ENCODE measurements around the gene ATP7A.
"Not testable (repeated sequence)": the region's sequence is repeated elsewhere in the genome, so short reads cannot be mapped to it uniquely, and the experiment has no call there.

Gene ATP7A

GRCh38 chrX:78073147-78074077, 162.9 kb downstream of the ATP7A start:
- H3K4me1 ChIP-seq (ENCODE audit: control insufficient read depth, insufficient read depth, low read length, unreplicated experiment); H2AFZ ChIP-seq (ENCODE audit: low read length, unreplicated experiment); H3K79me2 ChIP-seq (ENCODE audit: control insufficient read depth, insufficient read depth, low read length, unreplicated experiment); H3K27ac ChIP-seq (ENCODE audit: low read depth, low read length); H3K27me3 ChIP-seq (ENCODE audit: insufficient read depth, low read length); H3K4me3 ChIP-seq (ENCODE audit: low read depth, low read length); H3K36me3 ChIP-seq (ENCODE audit: insufficient read depth, low read length): not testable (repeated sequence)

DNA sequence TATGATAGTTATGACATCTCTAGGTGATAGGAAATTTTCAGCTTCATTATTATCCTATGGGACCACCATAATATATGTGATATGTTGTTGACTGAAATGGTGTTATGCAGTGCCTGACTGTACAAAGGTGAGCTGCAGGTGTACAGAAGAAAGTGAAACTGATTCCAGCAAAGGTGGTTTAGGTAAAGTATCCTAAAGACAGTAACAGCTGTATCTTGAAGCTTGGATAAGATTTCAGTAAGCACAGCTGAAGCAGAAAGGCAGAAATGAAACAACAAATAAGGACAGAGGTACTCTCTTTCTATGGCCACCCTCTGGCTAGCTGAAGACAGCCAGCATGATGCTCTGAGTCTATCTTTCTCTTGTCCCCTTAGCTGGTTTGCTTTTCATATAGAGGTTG, 163.6 kb downstream of the ATP7A start:
- Histone ChIP-seq H2AFZ (ENCODE audit: low read length, unreplicated experiment) (no peak overlapping the region), H3K4me3 (ENCODE audit: low read depth, low read length) (no peak overlapping the region), H3K36me3 (ENCODE audit: insufficient read depth, low read length) (no peaks in the 10 kb centered on the region), H3K4me1 (ENCODE audit: control insufficient read depth, insufficient read depth, low read length, unreplicated experiment) (no peaks in the 10 kb centered on the region), H3K27ac (ENCODE audit: low read depth, low read length) (no peak overlapping the region), H3K79me2 (ENCODE audit: control insufficient read depth, insufficient read depth, low read length, unreplicated experiment) (no peaks in the 10 kb centered on the region), H3K27me3 (ENCODE audit: insufficient read depth, low read length) (no peaks in the 10 kb centered on the region)

- Histone ChIP-seq H3K4me1 (ENCODE audit: control insufficient read depth, insufficient read depth, low read length, unreplicated experiment) (no peaks in the 10 kb centered on the region), H3K36me3 (ENCODE audit: insufficient read depth, low read length) (no peaks in the 10 kb centered on the region), H3K27ac (ENCODE audit: low read depth, low read length) (no peak overlapping the region), H3K27me3 (ENCODE audit: insufficient read depth, low read length) (no peaks in the 10 kb centered on the region), H3K79me2 (ENCODE audit: control insufficient read depth, insufficient read depth, low read length, unreplicated experiment) (no peaks in the 10 kb centered on the region), H2AFZ (ENCODE audit: low read length, unreplicated experiment) (no peak overlapping the region), H3K4me3 (ENCODE audit: low read depth, low read length) (no peak overlapping the region)
Measured at GRCh38 chrX:78075787-78076389, 165.4 kb downstream of the ATP7A start.

DNA sequence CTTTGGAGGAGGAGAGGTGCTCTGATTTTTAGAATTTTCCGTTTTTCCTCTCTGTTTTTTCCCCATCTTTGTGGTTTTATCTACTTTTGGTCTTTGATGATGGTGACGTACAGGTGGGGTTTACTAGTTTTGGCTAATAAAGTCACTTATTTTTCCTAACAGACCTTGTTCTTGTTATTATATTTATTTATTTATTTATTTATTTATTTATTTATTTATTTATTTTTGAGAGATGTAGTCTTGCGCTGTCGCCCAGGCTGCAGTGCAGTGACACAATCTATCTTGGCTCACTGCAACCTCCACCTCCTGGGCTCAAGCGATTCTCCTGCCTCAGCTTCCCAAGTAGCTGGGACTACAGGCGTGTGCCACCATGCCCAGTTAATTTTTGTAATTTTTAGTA, 170.9 kb downstream of the ATP7A start:
- H3K4me3 ChIP-seq (ENCODE audit: low read depth, low read length); H3K36me3 ChIP-seq (ENCODE audit: insufficient read depth, low read length); H3K4me1 ChIP-seq (ENCODE audit: control insufficient read depth, insufficient read depth, low read length, unreplicated experiment); H3K27ac ChIP-seq (ENCODE audit: low read depth, low read length); H2AFZ ChIP-seq (ENCODE audit: low read length, unreplicated experiment); H3K79me2 ChIP-seq (ENCODE audit: control insufficient read depth, insufficient read depth, low read length, unreplicated experiment); H3K27me3 ChIP-seq (ENCODE audit: insufficient read depth, low read length): not testable (repeated sequence)

DNA sequence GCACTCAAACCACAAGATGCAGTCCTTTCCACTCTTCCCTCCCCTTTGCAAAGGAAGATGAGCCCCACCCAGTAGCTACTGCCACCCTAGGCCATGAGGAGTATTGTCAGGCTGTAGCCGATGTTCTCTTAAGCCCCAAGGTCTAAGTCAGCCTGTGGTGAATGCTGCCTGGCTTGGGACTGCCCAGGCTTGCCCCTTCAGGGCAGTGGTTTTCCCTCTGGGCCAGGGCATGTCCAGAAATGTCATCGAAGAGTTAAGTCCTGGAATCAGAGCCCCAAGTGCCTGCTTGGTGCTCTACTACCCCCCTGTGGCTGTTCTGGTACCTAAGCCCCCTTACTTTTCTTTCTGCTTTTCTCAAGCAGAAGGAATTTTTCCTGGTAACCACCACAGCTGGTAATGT, 181.8 kb downstream of the ATP7A start:
- Histone ChIP-seq H3K4me1 (ENCODE audit: control insufficient read depth, insufficient read depth, low read length, unreplicated experiment) (no peaks in the 10 kb centered on the region), H3K4me3 (ENCODE audit: low read depth, low read length) (no peak overlapping the region), H3K79me2 (ENCODE audit: control insufficient read depth, insufficient read depth, low read length, unreplicated experiment) (no peaks in the 10 kb centered on the region), H2AFZ (ENCODE audit: low read length, unreplicated experiment) (no peak overlapping the region), H3K36me3 (ENCODE audit: insufficient read depth, low read length) (no peaks in the 10 kb centered on the region), H3K27ac (ENCODE audit: low read depth, low read length) (no peak overlapping the region), H3K27me3 (ENCODE audit: insufficient read depth, low read length) (no peaks in the 10 kb centered on the region)

- Histone ChIP-seq H3K4me3 (ENCODE audit: low read depth, low read length) (no peak overlapping the region), H3K79me2 (ENCODE audit: control insufficient read depth, insufficient read depth, low read length, unreplicated experiment) (no peaks in the 10 kb centered on the region), H3K36me3 (ENCODE audit: insufficient read depth, low read length) (no peaks in the 10 kb centered on the region)
Measured at GRCh38 chrX:78098108-78098507, 187.6 kb downstream of the ATP7A start.

More at GRCh38 chrX:78098108-78098507, 187.6 kb downstream of the ATP7A start:
- H3K27ac ChIP-seq (ENCODE audit: low read depth, low read length) = no peak overlapping the region
- no peak overlapping the region for H2AFZ ChIP-seq (ENCODE audit: low read length, unreplicated experiment)
- H3K27me3 ChIP-seq (ENCODE audit: insufficient read depth, low read length) = no peaks in the 10 kb centered on the region
- H3K4me1 ChIP-seq (ENCODE audit: control insufficient read depth, insufficient read depth, low read length, unreplicated experiment) = peaks cover 2% of the 10 kb centered on the region

Data from ACC112 (cell line).